Vagina (tissue), 2 donors: ENCODE measurements around the gene FAM25C.
"Not testable (repeated sequence)": the region's sequence is repeated elsewhere in the genome, so short reads cannot be mapped to it uniquely, and the experiment has no call there.

ENCODE experiments used
- CTCF ChIP-seq, 3 experiments: fragments of 450-650 bp in 2 of 3; fragments of 200-600 bp in 1 of 3; sonication (generic) in 1 of 3; IDR thresholded peaks; one replicate each; pipeline ENCODE4 v1.5.1; 2017 to 2019; ENCODE audit warnings: antibody characterized with exemption in 3 of 3, mild to moderate bottlenecking in 2 of 3, moderate library complexity in 2 of 3
- POLR2A ChIP-seq, 2 donors: fragments of 450-650 bp; IDR thresholded peaks; one replicate each; pipeline ENCODE4 v1.6.1; 2017; ENCODE audit warnings: antibody characterized with exemption in 2 of 2, mild to moderate bottlenecking in 2 of 2, moderate library complexity in 2 of 2
- POLR2AphosphoS5 ChIP-seq, 2 donors: sonication (generic); formaldehyde crosslinking; IDR thresholded peaks; one replicate each; pipeline ENCODE4 v1.9.0; 2017; ENCODE audit warnings: antibody characterized with exemption in 2 of 2, mild to moderate bottlenecking in 2 of 2, low read depth in 1 of 2; ENCODE audit not compliant: insufficient read depth in 1 of 2

- not testable (repeated sequence) for TF ChIP-seq POLR2AphosphoS5 (IDR thresholded peaks at IDR 0.05; ENCODE audit: insufficient read depth in 1 of 2, low read depth in 1 of 2); CTCF (IDR thresholded peaks at IDR 0.05); POLR2A (IDR thresholded peaks at IDR 0.05)
Measured at GRCh38 chr10:47992560-47992959, 7.0 kb downstream of the FAM25C start.
